ENCODE results near the gene APBB3. TPM values are rescaled to one million over a fixed set of nuclear protein-coding genes. Genes with fewer than 3 reads are reported as not detected.
A peak's percentile ranks its signal among the peaks of the same experiment; 100 is the strongest.

The APBB3 gene
- total RNA-seq, 1 experiment from 2014 or later: 11.4 TPM

DNA sequence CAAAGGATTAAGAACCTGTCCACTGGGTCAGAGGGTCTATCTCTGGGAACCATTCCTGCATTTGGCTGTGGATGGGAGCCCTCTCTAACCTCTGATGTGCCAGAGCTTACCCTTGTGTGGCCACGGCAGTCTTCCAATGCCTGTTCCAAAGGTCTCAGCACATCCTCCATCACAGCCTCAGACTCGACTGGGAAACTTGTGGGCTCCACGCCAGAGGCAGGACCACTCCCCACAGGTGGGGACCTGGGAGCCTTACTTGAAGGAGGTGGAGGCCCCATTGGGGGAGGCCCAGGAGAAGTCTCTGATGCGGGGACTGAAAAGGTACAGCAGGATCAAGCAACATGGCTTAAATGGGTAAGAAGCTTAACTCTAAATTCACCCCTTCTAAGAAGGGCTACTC lies 12.5 kb downstream of the APBB3 start:
- H3K9ac ChIP-seq (ENCODE audit: low read length): no peak overlapping the region
- no peak overlapping the region for H2AFZ ChIP-seq (ENCODE audit: low read length)
- H3K9me3 ChIP-seq (ENCODE audit: low read length): no peaks in the 10 kb centered on the region
- H3K9me2 ChIP-seq (replicated peaks; ENCODE audit: low read length): no peaks in the 10 kb centered on the region
- peaks cover 22% of the 10 kb centered on the region; the same call in 1 of the 2 replicates for H3K36me3 ChIP-seq (ENCODE audit: low read depth, low read length)
- POLR2A ChIA-PET (ENCODE audit: unreplicated experiment): no interaction called here
- peaks cover 42% of the 10 kb centered on the region for H3K79me2 ChIP-seq (ENCODE audit: low read length)
- H3K4me1 ChIP-seq (ENCODE audit: insufficient read depth, low read length): peaks cover 35% of the 10 kb centered on the region
- TF ChIP-seq EZH2 (IDR thresholded peaks at IDR 0.05; ENCODE audit: low read length, unreplicated experiment): no peak
- TF ChIP-seq EZH2phosphoT487 (IDR thresholded peaks at IDR 0.05; ENCODE audit: borderline replicate concordance, low read length): no peak
- TF ChIP-seq, protein P1, sequence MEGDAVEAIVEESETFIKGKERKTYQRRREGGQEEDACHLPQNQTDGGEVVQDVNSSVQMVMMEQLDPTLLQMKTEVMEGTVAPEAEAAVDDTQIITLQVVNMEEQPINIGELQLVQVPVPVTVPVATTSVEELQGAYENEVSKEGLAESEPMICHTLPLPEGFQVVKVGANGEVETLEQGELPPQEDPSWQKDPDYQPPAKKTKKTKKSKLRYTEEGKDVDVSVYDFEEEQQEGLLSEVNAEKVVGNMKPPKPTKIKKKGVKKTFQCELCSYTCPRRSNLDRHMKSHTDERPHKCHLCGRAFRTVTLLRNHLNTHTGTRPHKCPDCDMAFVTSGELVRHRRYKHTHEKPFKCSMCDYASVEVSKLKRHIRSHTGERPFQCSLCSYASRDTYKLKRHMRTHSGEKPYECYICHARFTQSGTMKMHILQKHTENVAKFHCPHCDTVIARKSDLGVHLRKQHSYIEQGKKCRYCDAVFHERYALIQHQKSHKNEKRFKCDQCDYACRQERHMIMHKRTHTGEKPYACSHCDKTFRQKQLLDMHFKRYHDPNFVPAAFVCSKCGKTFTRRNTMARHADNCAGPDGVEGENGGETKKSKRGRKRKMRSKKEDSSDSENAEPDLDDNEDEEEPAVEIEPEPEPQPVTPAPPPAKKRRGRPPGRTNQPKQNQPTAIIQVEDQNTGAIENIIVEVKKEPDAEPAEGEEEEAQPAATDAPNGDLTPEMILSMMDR (conservative IDR thresholded peaks at IDR 0.05; ENCODE audit: low read depth, low read length): no peak
- DNase-seq (no peak), ATAC-seq (no peak)
- no TSS peak for BruUV-seq (replicated peaks)
- H4K20me1 ChIP-seq (ENCODE audit: low read length): no peaks in the 10 kb centered on the region
- no peaks in the 10 kb centered on the region for H3K27me3 ChIP-seq (ENCODE audit: low read length)
- intact Hi-C loops (cut with micrococcal nuclease): no loop called here
- no peaks in the 10 kb centered on the region for H3F3A ChIP-seq (ENCODE audit: low read length, unreplicated experiment)
- no peak overlapping the region for H3K4me2 ChIP-seq (ENCODE audit: low read length)
- CTCF ChIA-PET: no interaction called here
- no peak overlapping the region for H3K4me3 ChIP-seq (ENCODE audit: low read length)
- H3K27ac ChIP-seq (ENCODE audit: low read length): no peak overlapping the region

DNA sequence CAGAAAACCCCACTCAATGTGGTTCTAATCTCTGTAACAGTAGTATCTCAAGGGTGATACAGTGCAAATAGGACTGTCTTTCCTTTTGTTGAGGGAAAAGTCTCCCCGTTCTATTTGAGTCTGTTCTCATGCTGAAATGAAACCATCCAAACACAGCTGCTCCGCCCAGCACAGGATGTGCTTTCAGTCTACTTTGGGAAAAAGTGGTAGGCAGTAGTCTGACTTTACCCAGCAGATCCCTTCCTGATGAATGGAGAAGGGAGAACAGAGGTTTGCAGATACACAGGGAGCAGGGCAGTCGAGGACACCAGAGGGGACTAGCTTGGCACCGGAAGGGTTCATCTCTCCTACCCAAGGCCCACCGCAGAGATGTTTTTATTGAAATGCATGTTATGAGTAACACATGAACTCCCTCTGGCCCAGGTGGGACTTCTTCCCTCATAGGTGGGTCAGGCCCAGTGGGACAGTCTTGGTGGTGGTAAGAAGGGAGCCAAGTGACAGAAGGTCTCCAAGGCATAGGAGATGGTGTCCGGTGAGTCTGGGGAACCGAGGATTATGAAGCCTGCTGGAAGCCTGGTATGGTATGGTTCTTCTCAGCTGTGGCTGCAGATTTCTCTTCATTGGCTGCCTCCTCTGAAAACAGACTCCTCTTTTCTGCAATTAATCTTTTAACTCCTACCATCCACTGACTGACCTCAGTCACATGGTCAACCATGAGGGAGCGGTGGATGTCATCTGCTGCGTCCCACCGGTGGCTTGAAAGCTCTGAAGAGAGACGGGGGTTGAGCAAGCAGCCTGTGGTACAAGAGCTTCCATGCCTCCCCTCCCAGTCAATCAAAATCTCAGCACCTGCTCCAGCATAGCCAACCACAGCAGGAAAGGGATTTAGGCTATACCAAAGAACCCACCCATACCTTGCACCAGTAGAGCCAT lies 14.0 kb downstream of the APBB3 start:
- Histone ChIP-seq H3F3A (ENCODE audit: low read length, unreplicated experiment) (no peaks in the 10 kb centered on the region), H3K79me2 (ENCODE audit: low read length) (peaks cover 27% of the 10 kb centered on the region), H2AFZ (ENCODE audit: low read length) (no peak overlapping the region), H3K36me3 (ENCODE audit: low read depth, low read length) (peaks cover 22% of the 10 kb centered on the region; the same call in 1 of the 2 replicates), H4K20me1 (ENCODE audit: low read length) (no peaks in the 10 kb centered on the region), H3K4me3 (ENCODE audit: low read length) (no peak overlapping the region), H3K9me2 (replicated peaks; ENCODE audit: low read length) (no peaks in the 10 kb centered on the region), H3K4me1 (ENCODE audit: insufficient read depth, low read length) (peaks cover 30% of the 10 kb centered on the region), H3K27me3 (ENCODE audit: low read length) (no peaks in the 10 kb centered on the region), H3K9ac (ENCODE audit: low read length) (no peak overlapping the region), H3K27ac (ENCODE audit: low read length) (no peak overlapping the region), H3K9me3 (ENCODE audit: low read length) (no peaks in the 10 kb centered on the region), H3K4me2 (ENCODE audit: low read length) (no peak overlapping the region)
- intact Hi-C loops (cut with micrococcal nuclease): no loop called here
- BruUV-seq (replicated peaks): TSS peak; percentile 0
- ChIA-PET CTCF (no interaction called here), POLR2A (ENCODE audit: unreplicated experiment) (interaction anchor here (0.6 kb wide), 1 partner anchor 15 kb away, joined by 4 read pairs; no protein-coding TSS in a partner anchor)
- no peak for TF ChIP-seq EZH2phosphoT487 (IDR thresholded peaks at IDR 0.05; ENCODE audit: borderline replicate concordance, low read length)
- TF ChIP-seq, protein P1 (conservative IDR thresholded peaks at IDR 0.05; ENCODE audit: low read depth, low read length): no peak
- DNase-seq (no peak), ATAC-seq (no peak)
